NCI-H2227 (cell line): ENCODE results near the gene ENTPD6.
"Not testable (repeated sequence)": the region's sequence is repeated elsewhere in the genome, so short reads cannot be mapped to it uniquely, and the experiment has no call there.

Source experiments
- DNase-seq: peaks from one replicate; lab custom pipeline; 2025; ENCODE audit not compliant: unreplicated experiment; lab: John Stamatoyannopoulos, UW

The ENTPD6 gene

DNA sequence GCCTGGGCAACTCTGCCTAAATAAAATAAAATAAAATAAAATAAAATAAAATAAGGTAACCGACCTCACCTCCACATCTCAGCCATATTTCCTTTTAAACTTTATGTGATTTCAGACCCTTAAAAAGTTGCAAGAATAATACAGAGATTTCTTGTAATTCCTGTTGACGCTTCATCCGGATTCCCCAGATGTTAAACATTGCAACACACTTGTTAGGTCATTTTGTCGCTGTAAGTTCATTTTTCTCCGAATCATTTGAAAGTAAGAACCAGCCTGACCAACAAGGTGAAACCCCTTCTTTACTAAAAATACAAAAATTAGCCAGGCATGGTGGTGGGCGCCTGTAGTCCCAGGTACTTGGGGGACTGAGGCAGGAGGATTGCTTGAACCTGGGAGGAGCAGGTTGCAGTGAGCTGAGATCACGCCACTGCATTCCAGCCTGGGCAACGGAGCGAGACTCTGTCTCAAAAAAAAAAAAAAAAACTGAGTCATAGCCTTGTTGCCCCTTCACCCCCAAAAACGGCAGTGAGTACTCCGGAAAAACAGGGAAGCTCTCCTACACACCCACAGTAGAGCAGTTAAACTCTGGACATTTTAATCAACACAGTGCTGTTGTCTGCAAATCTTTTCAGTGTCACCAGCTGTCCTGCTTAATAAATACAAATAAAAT lies 58.2 kb downstream of the ENTPD6 start:
- no peak for DNase-seq

GRCh38 chr20:25254571-25254970 lies 59.1 kb downstream of the ENTPD6 start:
- DNase-seq = no peak

DNA sequence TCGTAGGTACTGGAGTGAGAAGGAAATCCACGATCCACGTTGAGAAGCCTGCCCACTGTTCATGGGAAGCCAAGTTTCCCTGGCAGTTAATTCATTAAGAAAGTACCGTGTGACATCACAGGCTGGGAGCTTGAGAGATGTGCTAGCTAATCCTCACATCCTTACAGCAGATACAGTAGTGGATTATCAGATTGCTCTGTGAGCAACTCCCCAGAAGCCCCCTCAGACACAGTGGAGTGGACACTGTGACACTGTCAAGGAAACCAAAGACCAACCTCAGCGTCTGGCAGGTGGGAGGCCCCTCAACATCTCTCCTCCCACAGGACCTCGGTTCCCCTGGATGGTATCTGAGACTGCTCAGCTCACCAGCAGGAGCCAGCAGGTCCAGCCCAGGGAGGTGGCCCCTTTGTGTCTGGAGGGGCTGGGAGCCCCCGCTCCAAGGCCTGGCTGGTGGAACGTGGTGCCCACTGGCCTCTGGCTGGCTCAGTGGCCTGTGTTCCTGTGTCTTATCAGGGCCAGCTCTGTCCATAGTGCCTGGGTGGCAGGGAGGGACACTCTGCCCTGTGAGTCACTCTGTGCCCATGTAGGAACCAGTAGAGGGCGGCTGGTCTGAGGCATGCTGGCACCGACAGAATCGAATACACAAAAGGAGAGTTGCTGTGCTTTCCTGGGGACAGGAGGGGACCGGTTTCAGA lies 59.6 kb downstream of the ENTPD6 start:
- no peak for DNase-seq

DNA sequence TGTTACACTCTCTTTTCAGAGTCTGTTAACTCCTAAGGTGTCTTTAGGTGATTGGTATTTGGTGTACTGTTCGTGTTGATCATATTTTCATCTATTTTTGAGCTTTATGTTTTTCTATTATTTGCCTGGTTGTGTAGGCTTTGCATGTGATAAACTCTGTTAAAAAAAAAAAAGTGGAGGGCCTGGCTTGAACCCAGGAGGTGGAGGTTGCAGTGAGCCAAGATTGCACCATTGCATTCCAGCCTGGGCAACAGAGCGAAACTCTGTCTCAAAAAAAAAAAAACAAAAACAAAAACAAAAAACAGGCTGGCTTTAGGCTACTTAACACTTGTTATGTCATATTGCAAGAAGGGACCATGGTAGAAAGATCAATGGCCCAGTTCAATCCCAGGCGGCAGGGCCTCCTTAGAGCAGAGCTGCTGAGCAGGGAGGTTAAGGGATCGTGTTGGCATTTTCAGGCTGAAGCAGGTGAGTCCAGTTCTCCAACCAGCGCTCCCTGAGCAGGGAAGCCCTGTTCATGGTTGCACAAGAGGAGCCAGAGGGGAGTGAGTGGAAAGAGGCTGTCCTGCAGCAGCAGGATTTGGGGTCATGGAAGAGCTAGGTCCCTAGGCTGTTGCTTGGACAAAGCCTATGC lies 60.8 kb downstream of the ENTPD6 start:
- no peak for DNase-seq

GRCh38 chr20:25257130-25257529 lies 61.6 kb downstream of the ENTPD6 start:
- DNase-seq = no peak

GRCh38 chr20:25257756-25258475 lies 62.4 kb downstream of the ENTPD6 start:
- no peak for DNase-seq

DNA sequence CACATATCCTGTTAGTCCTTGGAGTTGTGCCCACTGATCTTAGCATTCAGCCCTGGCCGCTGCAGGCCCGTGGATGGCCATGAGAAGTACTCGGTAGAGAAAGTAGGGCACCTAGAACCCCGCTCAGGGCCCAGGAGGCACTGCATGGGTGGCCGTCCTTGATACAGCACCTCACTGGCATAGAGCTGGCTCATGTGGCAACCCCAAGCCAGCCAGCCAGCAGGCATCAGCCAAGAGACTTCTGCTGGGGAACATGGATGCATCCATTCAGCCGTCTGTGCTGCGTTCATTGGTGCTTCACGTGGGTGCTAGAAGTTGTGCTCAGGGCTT lies 62.9 kb downstream of the ENTPD6 start:
- no peak for DNase-seq

GRCh38 chr20:25258828-25259227 lies 63.3 kb downstream of the ENTPD6 start:
- DNase-seq = no peak

DNA sequence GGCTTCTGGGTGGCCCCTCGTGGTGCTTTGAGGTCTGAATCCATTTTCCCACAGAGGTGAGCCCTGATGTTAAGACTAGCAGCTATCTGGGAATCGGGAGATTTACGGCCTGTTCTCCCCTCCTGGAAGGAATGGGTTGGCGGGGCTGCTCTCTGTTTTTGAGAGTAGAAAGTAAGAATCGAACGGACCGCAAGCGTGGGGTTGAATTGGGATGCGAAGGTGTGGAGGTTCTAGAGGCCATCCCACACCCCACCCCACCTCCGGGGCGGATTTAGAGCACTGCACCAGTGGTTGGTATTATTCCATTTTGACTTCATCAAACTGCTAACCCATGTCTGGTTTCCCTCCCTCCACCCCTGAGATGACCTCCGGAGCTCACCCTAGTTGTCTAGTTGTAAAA lies 63.8 kb downstream of the ENTPD6 start:
- DNase-seq = no peak

- no peak for DNase-seq
These were observed 64.3 kb downstream of the ENTPD6 start for GRCh38 chr20:25259788-25260254.

- DNase-seq = not testable (repeated sequence)
These were observed 65.4 kb downstream of the ENTPD6 start for GRCh38 chr20:25260770-25261437.

- no peak for DNase-seq
These were observed 73.7 kb downstream of the ENTPD6 start for GRCh38 chr20:25269057-25269832.

DNA sequence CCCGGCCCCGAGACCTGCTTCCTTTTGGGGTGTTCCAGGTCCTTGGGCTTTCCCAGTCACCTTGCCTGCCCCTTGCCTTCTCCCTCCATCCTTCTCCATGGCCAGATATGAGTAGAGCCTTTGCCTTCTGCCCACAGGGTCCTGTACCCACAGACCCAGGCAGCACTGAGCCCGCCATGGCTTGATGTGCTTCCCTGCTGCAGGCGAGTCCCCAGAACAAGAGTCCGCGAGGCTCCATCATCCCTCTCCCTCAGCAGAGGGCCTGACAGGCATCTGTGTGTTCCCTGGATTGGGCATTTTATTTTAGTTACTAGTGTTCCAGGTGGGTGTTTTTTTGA lies 74.3 kb downstream of the ENTPD6 start:
- DNase-seq = no peak

GRCh38 chr20:25270829-25271251 lies 75.3 kb downstream of the ENTPD6 start:
- no peak for DNase-seq

- no peak for DNase-seq
These were observed 76.1 kb downstream of the ENTPD6 start for GRCh38 chr20:25271486-25272222.

- DNase-seq = no peak
These were observed 76.9 kb downstream of the ENTPD6 start for GRCh38 chr20:25272223-25273000.

GRCh38 chr20:25273046-25273445 lies 77.5 kb downstream of the ENTPD6 start:
- no peak for DNase-seq

GRCh38 chr20:25273541-25274358 lies 78.2 kb downstream of the ENTPD6 start:
- no peak for DNase-seq
